Endodermal cell (in vitro differentiated cells): ENCODE measurements around the gene LHPP. TPM values are rescaled to one million over a fixed set of nuclear protein-coding genes. Genes with fewer than 3 reads are reported as not detected.

Experiments used
- DNase-seq: peaks from one replicate; pipeline ENCODE4 v3.0.0-alpha.2; 2017
- H3K27ac ChIP-seq: 2 replicates; pipeline ENCODE4 v1.5.1; 2013; ENCODE audit warnings: mild to moderate bottlenecking, low read depth, low read length, moderate library complexity
- H3K27me3 ChIP-seq: 2 replicates; pipeline ENCODE4 v1.6.1; 2013; ENCODE audit warnings: mild to moderate bottlenecking, low read length, moderate library complexity; ENCODE audit not compliant: insufficient read depth, control insufficient read depth, poor library complexity, severe bottlenecking
- H3K36me3 ChIP-seq: 2 replicates; pipeline ENCODE4 v1.7.0; 2013; ENCODE audit warnings: mild to moderate bottlenecking, low read length, moderate library complexity; ENCODE audit not compliant: control insufficient read depth, insufficient read depth
- H3K4me1 ChIP-seq: one replicate; pipeline ENCODE4 v1.7.0; 2013; ENCODE audit warnings: low read length; ENCODE audit not compliant: control insufficient read depth, insufficient read depth
- H3K4me3 ChIP-seq: 2 replicates; pipeline ENCODE4 v1.5.1; 2013; ENCODE audit warnings: mild to moderate bottlenecking, low read length, moderate library complexity
- H3K9ac ChIP-seq: 2 replicates; pipeline ENCODE4 v1.6.1; 2013; ENCODE audit warnings: mild to moderate bottlenecking, low read length, moderate library complexity; ENCODE audit not compliant: poor library complexity, severe bottlenecking; ENCODE audit errors: extremely low read depth
- H3K9me3 ChIP-seq: 2 replicates; pipeline ENCODE4 v1.6.1; 2013; ENCODE audit warnings: mild to moderate bottlenecking, low read length, moderate library complexity; ENCODE audit not compliant: control insufficient read depth
- H3K27ac Mint-ChIP-seq: 2 replicates; pipeline ENCODE4 v1.8.0; 2020; ENCODE audit warnings: mixed read lengths
- H3K27me3 Mint-ChIP-seq: 2 replicates; pipeline ENCODE4 v1.8.0; 2021; ENCODE audit warnings: mild to moderate bottlenecking, mixed read lengths; ENCODE audit not compliant: insufficient read depth
- H3K36me3 Mint-ChIP-seq: 2 replicates; pipeline ENCODE4 v1.8.0; 2020; ENCODE audit warnings: low read depth, mixed read lengths
- H3K4me1 Mint-ChIP-seq: 2 replicates; pipeline ENCODE4 v1.8.0; 2020; ENCODE audit warnings: mixed read lengths
- H3K4me3 Mint-ChIP-seq: 2 replicates; pipeline ENCODE4 v1.8.0; 2020; ENCODE audit warnings: mild to moderate bottlenecking, moderate library complexity, mixed read lengths
- H3K9me3 Mint-ChIP-seq: 2 replicates; pipeline ENCODE4 v1.8.0; 2020; ENCODE audit warnings: mild to moderate bottlenecking, mixed read lengths
- CTCF ChIP-seq: fragments of 200-600 bp; sonication (generic); conservative IDR thresholded peaks from 2 replicates; pipeline ENCODE4 v1.5.0; 2021; ENCODE audit warnings: antibody characterized with exemption, mild to moderate bottlenecking
- WGBS, 2 experiments: methylation state at CpG; one replicate each; pipeline versions ENCODE4 v1.1.5 to v1.1.7; 2013; ENCODE audit warnings: missing lambda C conversion rate in 2 of 2, mixed read lengths in 1 of 2; ENCODE audit not compliant: insufficient coverage in 1 of 2, insufficient read length in 1 of 2; 5-methylcytosine and 5-hydroxymethylcytosine counted together
- total RNA-seq, 2 donors: library from RNA; stranded (reverse); fragmentation: NEBNext Ultra II Directional in 1 of 2; extraction: Animal tissue kit (Norgen Biotek cat#: 25700) in 1 of 2; gene quantifications; 2 replicates in 1 of 2; 3 replicates in 1 of 2; pipeline ENCODE4 v1.2.1, GENCODE V29; 2021

LHPP gene
- total RNA-seq, 2 donors from 2014 or later = 23.3 to 24.8 TPM

GRCh38 chr10:124602121-124602561 is 140.5 kb downstream of the LHPP start:
- Mint-ChIP-seq H3K27ac (no peak overlapping the region), H3K9me3 (no peaks in the 10 kb centered on the region), H3K4me3 (no peak overlapping the region), H3K36me3 (no peaks in the 10 kb centered on the region), H3K4me1 (peaks cover 1% of the 10 kb centered on the region), H3K27me3 (no peaks in the 10 kb centered on the region)
- Histone ChIP-seq H3K4me3 (no peak overlapping the region), H3K4me1 (no peaks in the 10 kb centered on the region), H3K36me3 (no peaks in the 10 kb centered on the region), H3K27me3 (no peaks in the 10 kb centered on the region), H3K9ac (no peak overlapping the region), H3K9me3 (no peaks in the 10 kb centered on the region), H3K27ac (no peak overlapping the region)
- 91 to 95% methylated on average over 10 to 12 of the region's 12 CpGs for WGBS, 2 experiments
- no peak for DNase-seq
- TF ChIP-seq CTCF = no peak

GRCh38 chr10:124602646-124603365 is 141.2 kb downstream of the LHPP start:
- no peaks in the 10 kb centered on the region for H3K4me1 Mint-ChIP-seq
- no peak overlapping the region for H3K4me3 ChIP-seq
- no peak overlapping the region for H3K27ac ChIP-seq
- H3K27me3 Mint-ChIP-seq = no peaks in the 10 kb centered on the region
- no peaks in the 10 kb centered on the region for H3K9me3 ChIP-seq
- no peaks in the 10 kb centered on the region for H3K36me3 Mint-ChIP-seq
- no peaks in the 10 kb centered on the region for H3K4me1 ChIP-seq
- no peak for DNase-seq
- H3K27me3 ChIP-seq = no peaks in the 10 kb centered on the region
- H3K27ac Mint-ChIP-seq = no peak overlapping the region
- TF ChIP-seq CTCF = no peak
- 88 to 93% methylated on average over 6 to 11 of the region's 12 CpGs for WGBS, 2 experiments
- no peaks in the 10 kb centered on the region for H3K9me3 Mint-ChIP-seq
- H3K36me3 ChIP-seq = no peaks in the 10 kb centered on the region
- no peak overlapping the region for H3K9ac ChIP-seq
- H3K4me3 Mint-ChIP-seq = no peak overlapping the region

GRCh38 chr10:124603376-124604213 is 142.0 kb downstream of the LHPP start:
- no peaks in the 10 kb centered on the region for H3K4me1 ChIP-seq
- TF ChIP-seq CTCF = no peak
- no peaks in the 10 kb centered on the region for H3K9me3 Mint-ChIP-seq
- 88 to 90% methylated on average over 10 to 18 of the region's 18 CpGs for WGBS, 2 experiments
- no peak overlapping the region for H3K4me3 Mint-ChIP-seq
- no peak overlapping the region for H3K4me3 ChIP-seq
- H3K4me1 Mint-ChIP-seq = no peaks in the 10 kb centered on the region
- no peak overlapping the region for H3K27ac ChIP-seq
- no peaks in the 10 kb centered on the region for H3K27me3 ChIP-seq
- H3K36me3 ChIP-seq = no peaks in the 10 kb centered on the region
- no peaks in the 10 kb centered on the region for H3K27me3 Mint-ChIP-seq
- no peak overlapping the region for H3K9ac ChIP-seq
- no peak for DNase-seq
- no peak overlapping the region for H3K27ac Mint-ChIP-seq
- no peaks in the 10 kb centered on the region for H3K36me3 Mint-ChIP-seq
- no peaks in the 10 kb centered on the region for H3K9me3 ChIP-seq
